ENCODE results near the gene IGF2R. TPM values are rescaled to one million over a fixed set of nuclear protein-coding genes. Genes with fewer than 3 reads are reported as not detected.

The IGF2R gene
- total RNA-seq, 2 experiments from 2014 or later, result 57.4 to 59.8 TPM

DNA sequence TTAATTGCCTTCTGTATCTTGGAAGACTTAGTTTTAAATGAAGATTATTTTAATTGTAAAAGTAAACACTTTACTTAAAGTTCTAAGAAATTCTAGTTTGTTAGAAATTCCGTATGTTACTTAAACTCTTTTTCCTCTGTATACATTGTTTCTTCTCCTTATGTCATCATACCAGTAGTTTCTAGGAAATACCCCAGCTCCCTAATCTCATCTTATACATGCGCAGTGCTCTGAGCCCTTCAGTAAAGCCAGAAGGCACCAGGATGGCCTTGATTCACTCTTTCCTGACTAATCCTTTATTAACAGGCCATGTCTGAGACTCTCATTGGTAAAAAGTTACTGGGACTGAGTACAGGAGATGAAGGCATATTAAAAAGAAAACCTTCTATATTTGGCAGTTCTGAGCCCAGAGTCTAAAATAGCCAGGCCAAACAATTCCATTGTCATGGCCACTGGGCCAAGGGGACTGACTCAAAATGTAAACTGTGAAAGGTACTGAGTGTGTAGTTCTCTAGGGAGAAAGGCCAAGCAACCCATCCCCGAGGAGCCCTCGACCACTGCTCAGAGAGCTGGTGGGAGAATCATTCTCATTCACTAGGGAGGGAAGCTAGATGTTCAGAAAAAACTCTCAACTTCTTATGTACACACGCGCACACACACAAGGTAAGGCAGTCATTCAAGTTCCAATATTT lies 177.7 kb downstream of the IGF2R start:
- ATAC-seq (no peak), DNase-seq (no peak)
- H3K4me1 Mint-ChIP-seq (ENCODE audit: low read depth), result no peaks in the 10 kb centered on the region
- ChIA-PET CTCF (interaction anchor here (1.0 kb wide), 1 partner anchor 8 kb away, joined by 7 read pairs; no protein-coding TSS in a partner anchor), POLR2A (interaction anchor here (0.6 kb wide), 1 partner anchor 314 kb away, joined by 3 read pairs; no protein-coding TSS in a partner anchor)
- no peak overlapping the region for H3K4me3 Mint-ChIP-seq
- peaks cover 4% of the 10 kb centered on the region for H3K27me3 Mint-ChIP-seq (ENCODE audit: low read depth)
- H3K9me3 Mint-ChIP-seq (ENCODE audit: insufficient read depth), result no peaks in the 10 kb centered on the region
- H3K36me3 Mint-ChIP-seq (ENCODE audit: low read depth), result no peaks in the 10 kb centered on the region
- no peak overlapping the region for H3K27ac Mint-ChIP-seq

DNA sequence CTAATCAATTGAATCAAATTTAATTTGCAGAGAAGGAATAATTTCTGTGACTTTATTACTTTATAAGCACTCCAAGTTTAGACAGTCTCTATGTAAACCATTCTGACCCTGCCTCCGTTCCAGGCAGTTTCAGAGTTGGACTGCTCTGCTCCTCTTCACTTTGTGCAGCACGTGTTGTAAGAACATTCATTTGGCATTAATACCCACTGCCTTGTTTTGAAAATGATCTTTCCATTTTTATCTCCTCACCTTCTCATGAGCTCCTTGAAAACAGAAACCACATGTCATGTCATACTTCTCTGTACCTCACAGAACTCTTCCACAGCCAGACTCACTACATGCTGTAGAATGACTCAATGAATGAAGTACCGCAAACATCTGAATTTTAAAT lies 178.3 kb downstream of the IGF2R start:
- no peak overlapping the region for H3K4me3 Mint-ChIP-seq
- no peaks in the 10 kb centered on the region for H3K36me3 Mint-ChIP-seq (ENCODE audit: low read depth)
- no peak overlapping the region for H3K27ac Mint-ChIP-seq
- no peaks in the 10 kb centered on the region for H3K9me3 Mint-ChIP-seq (ENCODE audit: insufficient read depth)
- H3K4me1 Mint-ChIP-seq (ENCODE audit: low read depth), result no peaks in the 10 kb centered on the region
- ChIA-PET CTCF (interaction anchor here (1.0 kb wide), 1 partner anchor 9 kb away, joined by 7 read pairs; no protein-coding TSS in a partner anchor), POLR2A (no interaction called here)
- ATAC-seq, result no peak
- peaks cover 7% of the 10 kb centered on the region for H3K27me3 Mint-ChIP-seq (ENCODE audit: low read depth)
- no peak for DNase-seq

DNA sequence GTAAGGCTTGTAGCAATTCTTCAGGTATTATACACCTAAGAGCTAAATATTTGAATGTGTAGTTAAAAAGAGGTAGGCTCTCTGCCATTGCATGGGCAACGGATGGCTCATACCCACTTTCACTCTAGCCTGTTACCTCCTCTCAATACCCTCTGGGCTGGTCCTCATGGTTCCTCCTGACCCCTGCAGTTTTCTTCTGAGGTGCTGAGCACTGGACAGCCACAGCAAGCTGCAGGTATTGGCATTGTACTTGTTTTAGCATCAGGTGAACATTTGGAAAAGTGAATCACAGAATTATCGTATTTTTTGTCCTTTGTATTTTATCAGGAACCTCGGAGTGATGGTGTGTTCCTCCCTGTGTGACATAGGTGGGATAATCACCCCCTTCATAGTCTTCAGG lies 185.6 kb downstream of the IGF2R start:
- Mint-ChIP-seq H3K4me1 (ENCODE audit: low read depth) (no peaks in the 10 kb centered on the region), H3K4me3 (no peak overlapping the region), H3K9me3 (ENCODE audit: insufficient read depth) (no peaks in the 10 kb centered on the region), H3K36me3 (ENCODE audit: low read depth) (no peaks in the 10 kb centered on the region), H3K27me3 (ENCODE audit: low read depth) (peaks cover 7% of the 10 kb centered on the region), H3K27ac (no peak overlapping the region)
- POLR2A ChIA-PET, result no interaction called here
- DNase-seq (no peak), ATAC-seq (no peak)
- CTCF ChIA-PET, result no interaction called here

DNA sequence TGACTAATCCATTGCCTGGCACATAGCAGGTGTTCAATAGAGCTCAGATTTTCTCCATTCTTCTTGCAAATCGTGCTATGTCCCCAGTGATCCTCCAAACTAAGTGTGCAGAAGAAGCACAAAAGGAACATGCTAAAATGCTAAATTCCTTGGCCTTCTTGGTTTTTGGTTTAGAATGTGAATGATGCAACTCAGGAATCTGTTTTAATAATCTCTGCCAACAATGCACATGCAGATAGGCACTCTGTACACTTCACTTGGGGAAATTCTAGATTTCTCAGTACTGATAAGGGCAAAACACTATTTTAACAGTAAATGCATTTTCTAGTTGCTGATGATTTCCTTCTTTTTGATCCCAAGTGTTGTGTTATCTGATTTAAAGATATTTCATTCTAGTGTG lies 188.0 kb downstream of the IGF2R start:
- CTCF ChIA-PET, result interaction anchor here (1.7 kb wide), 1 partner anchor 19 kb away, joined by 4 read pairs; no protein-coding TSS in a partner anchor
- Mint-ChIP-seq H3K9me3 (ENCODE audit: insufficient read depth) (no peaks in the 10 kb centered on the region), H3K4me1 (ENCODE audit: low read depth) (no peaks in the 10 kb centered on the region), H3K4me3 (no peak overlapping the region), H3K36me3 (ENCODE audit: low read depth) (no peaks in the 10 kb centered on the region), H3K27ac (no peak overlapping the region), H3K27me3 (ENCODE audit: low read depth) (peaks cover 1% of the 10 kb centered on the region)
- ATAC-seq, result no peak
- POLR2A ChIA-PET, result no interaction called here
- no peak for DNase-seq

DNA sequence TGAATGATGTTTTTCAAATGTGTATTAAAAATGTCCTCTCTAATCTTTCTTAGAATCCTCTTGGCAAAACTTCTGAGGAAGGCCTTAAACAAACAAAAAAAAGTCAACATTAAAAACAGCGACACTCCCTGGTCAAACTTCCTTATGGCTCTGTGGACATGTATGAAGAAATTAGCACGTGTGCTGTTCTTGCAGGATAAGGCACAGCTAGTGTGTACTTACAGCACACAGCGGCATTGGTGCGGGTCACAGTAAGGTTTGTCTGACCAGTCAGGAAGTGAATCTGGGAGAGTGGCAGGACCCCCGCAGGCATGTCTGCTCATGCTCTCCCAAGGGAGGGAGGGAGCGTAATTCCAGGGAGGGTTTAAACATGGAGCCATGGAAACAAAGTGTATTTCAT lies 191.6 kb downstream of the IGF2R start:
- H3K27me3 Mint-ChIP-seq (ENCODE audit: low read depth), result no peaks in the 10 kb centered on the region
- H3K4me3 Mint-ChIP-seq, result no peak overlapping the region
- ChIA-PET CTCF (no interaction called here), POLR2A (no interaction called here)
- H3K9me3 Mint-ChIP-seq (ENCODE audit: insufficient read depth), result no peaks in the 10 kb centered on the region
- no peak overlapping the region for H3K27ac Mint-ChIP-seq
- ATAC-seq, result no peak
- no peaks in the 10 kb centered on the region for H3K4me1 Mint-ChIP-seq (ENCODE audit: low read depth)
- H3K36me3 Mint-ChIP-seq (ENCODE audit: low read depth), result no peaks in the 10 kb centered on the region
- no peak for DNase-seq

Other genes starting within 250 kb of the IGF2R start
- gene WTAP, start 241.6 kb upstream of the IGF2R start, total RNA-seq, result 100 to 1,000 TPM; 111 to 113 TPM
- gene ACAT2, start 207.0 kb upstream of the IGF2R start, total RNA-seq, result 10 to 100 TPM; 84.4 to 89.2 TPM
- gene TCP1, start 179.5 kb upstream of the IGF2R start, total RNA-seq, result 100 to 1,000 TPM; 263 to 277 TPM
- gene MRPL18, start 178.6 kb upstream of the IGF2R start, total RNA-seq, result 10 to 100 TPM; 85.4 to 91.3 TPM
- gene PNLDC1, start 168.8 kb upstream of the IGF2R start, total RNA-seq, result under 1 TPM; 0.57 to 0.79 TPM
- not detected for gene MAS1, start 78.1 kb upstream of the IGF2R start, total RNA-seq
- under 1 TPM; 0.16 to 0.87 TPM for gene SLC22A1, start 152.7 kb downstream of the IGF2R start, total RNA-seq